Stimulated activated CD8-positive, alpha-beta memory T cell treated with anti-CD3 and anti-CD28 coated beads, Interleukin-4, amount 100 ng/mL, for 24 hours (primary cell): ENCODE measurements around the gene MUC5B.
"Not testable (repeated sequence)": the region's sequence is repeated elsewhere in the genome, so short reads cannot be mapped to it uniquely, and the experiment has no call there.

Experiments
- DNase-seq: peaks from one replicate; pipeline ENCODE4 v3.0.0-alpha.2; 2020; ENCODE audit warnings: low read depth

MUC5B gene

DNA sequence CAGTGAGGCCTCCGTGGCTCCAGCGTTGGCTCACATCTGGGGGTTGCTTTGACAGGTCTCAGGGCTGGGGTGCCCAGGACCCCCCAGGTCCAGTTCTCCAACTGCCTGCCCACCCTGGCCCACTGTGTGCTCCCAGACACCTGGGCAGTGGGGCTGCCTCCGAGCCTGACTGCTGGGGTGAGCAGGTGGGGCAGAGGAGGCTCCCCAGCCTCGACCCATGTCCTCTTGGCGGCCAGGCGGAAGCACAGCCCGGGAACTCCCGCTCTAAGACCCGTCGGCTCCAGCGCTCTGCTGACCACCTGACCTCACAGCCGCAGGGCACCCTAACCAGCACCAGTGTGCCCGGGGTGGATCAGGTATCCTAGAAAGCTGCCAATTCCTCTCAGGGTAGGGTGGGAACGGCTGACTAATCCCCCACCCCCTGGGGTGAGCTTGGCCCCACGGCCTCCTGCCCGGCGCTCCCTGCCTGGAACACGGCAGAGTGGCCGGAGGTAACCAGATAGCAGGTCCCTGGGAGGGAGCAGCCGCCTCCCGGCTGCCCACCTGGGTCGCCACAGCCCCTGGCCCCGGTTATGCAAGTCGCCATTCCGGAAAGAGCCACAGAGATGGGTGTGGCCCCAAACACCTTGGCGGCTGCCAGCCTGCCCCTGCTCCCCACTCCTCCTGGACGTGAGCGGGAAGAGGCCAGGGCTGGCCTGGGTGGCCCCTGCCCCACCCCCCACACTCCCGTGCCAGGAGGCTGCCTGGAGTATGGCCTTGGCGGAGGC lies 19.2 kb upstream of the MUC5B start:
- no peak for DNase-seq

DNA sequence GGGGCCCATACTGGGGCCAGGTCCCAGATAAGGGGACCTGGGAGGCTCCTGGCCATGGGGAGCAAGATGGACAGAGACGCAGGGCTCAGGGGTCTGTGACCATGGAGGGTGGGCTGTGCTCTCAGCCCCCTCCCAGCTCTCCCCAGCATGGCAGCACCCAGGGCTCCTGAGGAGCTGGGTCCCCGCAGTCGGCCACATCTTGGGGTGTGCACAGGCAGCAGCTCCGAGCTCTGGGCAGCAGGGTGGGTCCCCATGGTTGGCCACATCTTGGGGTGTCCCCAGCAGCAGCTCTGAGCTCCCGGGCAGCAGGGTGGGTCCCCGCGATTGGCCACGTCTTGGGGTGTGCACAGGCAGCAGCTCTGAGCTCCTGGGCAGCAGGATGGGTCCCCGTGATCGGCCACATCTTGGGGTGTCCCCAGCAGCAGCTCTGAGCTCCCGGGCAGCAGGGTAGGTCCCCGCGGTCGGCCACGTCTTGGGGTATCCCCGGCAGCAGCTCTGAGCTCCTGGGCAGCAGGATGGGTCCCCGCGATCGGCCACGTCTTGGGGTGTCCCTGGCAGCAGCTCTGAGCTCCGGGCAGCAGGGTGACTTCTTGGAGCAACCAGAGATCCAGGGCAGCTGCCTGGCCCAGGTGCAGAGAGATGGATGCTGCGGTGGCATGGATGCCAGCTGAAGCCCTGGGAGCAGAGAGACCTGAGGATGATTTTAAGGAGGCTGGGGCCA lies 18.3 kb upstream of the MUC5B start:
- DNase-seq = no peak

DNA sequence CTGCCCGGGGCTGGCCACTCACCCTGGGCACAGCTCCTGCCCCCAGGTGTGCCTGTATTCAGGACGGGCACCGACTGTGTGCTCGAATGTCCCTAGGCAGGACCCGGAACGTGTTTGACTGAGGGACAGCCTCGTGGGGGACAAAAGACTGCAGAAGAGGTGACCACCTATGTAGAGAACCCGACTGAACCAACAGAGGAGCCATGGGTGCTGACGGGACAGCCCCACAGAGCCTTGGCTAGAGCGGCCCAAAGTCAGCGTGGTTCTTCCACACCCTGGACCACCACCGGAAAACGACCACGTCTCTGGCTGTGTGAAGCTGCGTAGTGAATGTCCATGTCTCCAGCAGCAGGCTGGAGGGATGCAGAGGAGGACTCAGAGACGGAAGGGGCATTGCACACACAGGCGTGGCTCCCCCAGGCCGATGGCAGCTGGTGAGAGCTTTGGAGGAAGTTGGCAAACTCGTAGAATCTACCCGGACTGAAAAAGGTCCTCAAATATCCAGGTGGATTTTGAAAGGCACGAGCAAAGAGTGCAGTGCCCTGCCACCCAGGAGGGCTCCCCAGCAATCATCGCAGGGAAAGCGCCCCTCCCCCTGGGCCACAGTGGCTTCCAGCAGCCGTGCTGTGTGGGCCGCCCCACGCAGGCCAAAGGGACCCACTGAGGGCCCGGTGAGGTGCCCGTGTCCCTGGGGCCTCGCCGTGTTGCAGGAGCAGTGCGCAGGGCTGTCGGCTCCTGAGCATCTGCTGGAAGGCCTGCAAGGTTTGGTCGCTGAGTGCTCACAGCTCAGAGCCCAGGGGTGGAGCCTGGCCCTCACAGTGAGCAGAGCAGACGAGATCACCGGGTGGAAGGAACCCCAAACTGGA lies 17.5 kb upstream of the MUC5B start:
- DNase-seq = no peak

DNA sequence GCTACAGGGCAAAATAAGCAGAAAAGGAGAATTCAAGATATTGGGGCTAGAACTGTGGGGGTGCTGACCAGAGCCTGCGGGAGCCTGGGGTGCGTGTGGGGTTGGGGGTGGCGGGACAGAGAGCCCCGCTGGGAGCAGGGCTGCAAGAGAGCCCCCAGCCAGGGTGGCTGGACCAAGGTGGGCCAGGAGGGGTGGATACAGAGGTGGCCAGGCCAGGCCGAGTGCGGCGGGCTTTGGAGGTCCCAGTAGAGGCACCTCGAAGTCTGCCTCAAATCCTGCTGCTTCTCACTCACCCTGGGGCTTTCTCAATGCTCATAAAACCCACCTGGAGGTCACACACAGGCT lies 16.9 kb upstream of the MUC5B start:
- no peak for DNase-seq

DNA sequence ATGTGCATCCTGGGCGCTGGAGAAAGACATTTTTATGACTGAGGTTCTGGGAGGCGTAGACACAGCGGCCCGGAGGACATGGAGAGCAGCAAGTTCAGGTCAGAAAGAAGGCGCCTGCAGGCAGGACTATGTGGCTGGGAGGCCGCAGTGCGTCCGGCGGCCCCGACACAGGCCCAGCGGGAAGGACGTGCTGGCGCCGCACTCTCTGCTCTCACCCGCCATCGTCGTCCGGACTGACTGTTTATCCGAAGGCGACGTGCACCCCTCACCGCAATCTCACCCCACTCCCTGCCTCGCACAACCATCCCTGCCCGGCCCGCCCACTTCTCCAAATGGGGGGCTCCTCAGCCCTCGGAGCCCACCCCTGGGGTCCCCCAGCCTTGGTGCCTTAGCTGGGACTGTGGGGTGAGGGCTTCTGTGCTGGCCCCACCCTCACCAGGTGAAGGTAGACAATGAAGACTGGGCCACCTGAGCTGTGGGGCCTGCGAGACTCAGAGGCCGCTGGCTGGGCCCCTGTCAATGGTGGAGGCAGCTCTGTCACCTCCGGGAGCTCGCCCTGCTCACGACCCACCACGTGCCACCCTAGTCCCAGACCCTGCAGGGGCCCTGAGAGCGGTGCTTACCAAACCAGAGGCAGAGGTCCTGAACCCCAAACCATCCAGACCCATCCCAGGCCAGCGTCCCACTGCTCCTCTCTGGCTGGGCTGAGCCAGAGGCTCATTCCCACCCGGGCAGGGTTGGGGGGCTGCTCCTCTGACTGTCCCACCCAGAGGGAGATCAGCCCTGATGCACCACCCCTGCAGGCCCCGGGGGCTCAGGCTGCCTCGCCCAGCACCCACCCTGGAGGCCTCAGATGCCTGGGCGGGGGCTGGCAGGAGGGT lies 16.2 kb upstream of the MUC5B start:
- DNase-seq = no peak

DNA sequence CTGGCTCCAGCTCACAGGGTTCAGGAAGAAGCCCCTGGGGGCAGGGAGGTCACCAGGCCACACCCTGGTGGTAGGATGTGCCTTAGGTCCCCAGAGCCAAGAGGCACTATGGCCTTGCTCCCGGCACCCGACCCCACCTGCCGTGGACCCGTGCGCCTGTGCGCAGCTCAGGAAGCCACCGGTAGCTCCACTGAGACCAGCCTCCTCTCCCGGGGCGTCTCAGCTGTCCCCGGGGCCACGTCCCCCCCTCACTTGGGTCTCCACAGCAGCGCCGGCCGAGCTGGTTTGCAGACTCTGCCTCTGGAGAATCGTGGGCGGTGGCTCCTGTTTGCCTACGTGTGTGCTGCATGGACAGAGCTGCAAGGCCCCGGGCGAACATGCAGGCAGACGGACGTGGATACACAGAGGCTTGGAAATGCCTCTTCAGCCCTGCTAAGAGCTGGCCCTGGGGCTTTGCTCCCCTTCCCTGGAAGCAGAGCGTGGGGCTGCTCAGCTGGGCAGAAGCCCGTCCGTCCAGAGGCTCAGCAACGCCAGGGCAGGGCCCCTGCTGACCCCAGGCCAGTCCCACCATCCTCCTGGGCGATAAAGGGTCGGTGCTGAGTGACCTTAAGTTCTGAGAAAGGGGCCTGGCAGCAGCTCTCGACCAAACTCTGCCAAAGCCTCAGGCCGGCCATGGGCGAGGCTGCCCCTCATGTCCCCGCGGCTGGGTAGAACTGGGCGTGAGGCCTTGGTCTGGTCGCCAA lies 15.3 kb upstream of the MUC5B start:
- DNase-seq = no peak

GRCh38 chr11:1208144-1208393 lies 14.8 kb upstream of the MUC5B start:
- DNase-seq = no peak

- no peak for DNase-seq
These were observed 14.2 kb upstream of the MUC5B start for GRCh38 chr11:1208394-1209261.

- no peak for DNase-seq
These were observed 13.4 kb upstream of the MUC5B start for GRCh38 chr11:1209371-1210057.

- DNase-seq = no peak
These were observed 11.0 kb upstream of the MUC5B start for GRCh38 chr11:1211838-1212237.

- DNase-seq = not testable (repeated sequence)
These were observed 7.0 kb upstream of the MUC5B start for GRCh38 chr11:1215826-1216225.

GRCh38 chr11:1217151-1217550 lies 5.7 kb upstream of the MUC5B start:
- no peak for DNase-seq

- no peak for DNase-seq
These were observed 4.5 kb upstream of the MUC5B start for GRCh38 chr11:1218256-1218787.

DNA sequence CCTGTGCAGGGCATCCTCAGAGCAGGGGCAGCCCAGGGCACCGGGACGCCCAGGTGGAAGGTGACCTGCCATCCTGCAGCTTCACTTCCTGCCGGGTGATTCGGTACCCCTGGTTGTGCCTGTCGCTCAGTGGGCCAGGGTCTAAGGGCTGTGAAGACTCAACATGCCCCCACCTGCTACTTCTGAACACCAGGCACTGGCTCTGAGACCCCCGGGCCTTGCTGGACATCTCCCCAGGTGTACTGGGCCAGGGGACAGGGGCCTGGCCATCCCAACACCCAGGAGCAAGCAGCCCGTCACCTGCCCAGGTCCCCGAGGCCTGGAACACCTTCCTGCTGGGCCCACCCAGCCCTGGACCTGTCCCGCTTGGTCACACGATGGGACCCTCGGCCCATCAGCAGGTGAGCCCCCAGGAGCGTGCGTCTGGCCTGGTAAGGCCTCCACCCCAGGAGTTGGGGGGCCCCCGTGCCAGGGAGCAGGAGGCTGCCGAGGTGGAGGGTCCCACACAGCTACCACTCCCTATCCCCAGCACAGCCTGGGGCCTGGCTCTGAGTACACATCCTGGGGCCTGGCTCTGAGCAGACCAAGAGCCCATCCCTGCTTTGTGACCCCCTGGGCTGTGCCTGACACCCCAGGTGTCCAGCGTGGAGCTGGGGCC lies 3.9 kb upstream of the MUC5B start:
- DNase-seq = no peak

GRCh38 chr11:1219446-1219833 lies 3.4 kb upstream of the MUC5B start:
- DNase-seq = no peak

DNA sequence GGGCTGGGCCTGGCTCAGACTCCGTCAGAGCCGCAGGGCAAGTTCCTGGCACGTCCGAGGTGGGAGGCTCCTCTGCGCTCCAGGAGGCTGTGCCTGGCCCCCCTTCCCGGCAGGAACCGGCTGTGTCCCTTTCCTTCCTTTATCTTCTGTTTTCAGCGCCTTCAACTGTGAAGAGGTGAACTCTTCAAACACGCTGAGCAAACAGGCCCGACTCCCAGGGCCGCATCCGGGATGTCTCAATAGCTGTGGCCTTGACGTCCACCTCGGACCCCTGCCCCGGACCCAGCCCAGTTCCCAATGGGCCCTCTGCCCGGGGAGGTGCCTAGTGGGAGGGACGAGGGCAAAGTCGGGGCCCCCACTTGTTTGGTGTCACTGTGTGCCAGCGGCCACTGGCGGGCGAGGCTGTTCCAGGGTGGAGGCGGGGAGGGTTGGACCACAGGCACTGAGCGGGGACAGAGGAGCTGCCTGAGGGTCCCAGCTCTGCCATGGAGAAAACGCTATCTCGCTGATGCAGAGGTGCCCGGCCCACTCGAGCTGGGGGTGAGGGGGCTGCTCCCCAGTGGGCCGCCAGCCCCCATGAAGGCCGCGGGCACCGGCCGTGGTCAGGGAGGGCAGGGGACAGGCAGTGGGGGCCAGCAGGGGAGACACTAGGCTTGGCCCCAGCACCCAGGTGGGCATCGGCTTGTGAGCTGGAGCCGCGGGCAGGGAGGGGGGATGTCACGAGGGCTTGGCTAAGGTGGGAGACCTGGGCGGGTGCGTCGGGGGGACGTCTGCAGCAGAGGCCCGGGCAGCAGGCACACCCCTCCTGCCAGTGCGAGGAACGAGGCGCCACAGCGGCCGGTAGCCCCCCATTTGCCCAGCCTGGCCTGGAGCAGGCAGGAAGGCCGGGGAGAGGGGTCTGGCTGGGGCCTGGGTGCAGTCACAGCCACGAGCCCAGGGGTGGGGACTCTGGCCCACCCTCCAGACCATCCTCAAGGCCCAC lies 2.7 kb upstream of the MUC5B start:
- no peak for DNase-seq

- no peak for DNase-seq
These were observed 1.7 kb upstream of the MUC5B start for GRCh38 chr11:1220941-1221721.
